ENCODE measurements around the gene HHATL. TPM values are rescaled to one million over a fixed set of nuclear protein-coding genes. Genes with fewer than 3 reads are reported as not detected.

HHATL gene
- total RNA-seq, 1 donor from 2014 or later: not detected

- no peak for DNase-seq
These were observed 5.1 kb downstream of the HHATL start for GRCh38 chr3:42697289-42698051.

- DNase-seq: no peak
These were observed 6.0 kb downstream of the HHATL start for GRCh38 chr3:42696356-42697288.

- DNase-seq: no peak
These were observed 8.2 kb downstream of the HHATL start for GRCh38 chr3:42694366-42694765.

- no peak for DNase-seq
These were observed 9.1 kb downstream of the HHATL start for GRCh38 chr3:42693530-42693930.

GRCh38 chr3:42692667-42693529, 9.7 kb downstream of the HHATL start:
- no peak for DNase-seq

- DNase-seq: no peak
These were observed 10.6 kb downstream of the HHATL start for GRCh38 chr3:42691816-42692666.

GRCh38 chr3:42690766-42691680, 11.6 kb downstream of the HHATL start:
- no peak for DNase-seq

- DNase-seq: no peak
These were observed 12.4 kb downstream of the HHATL start for GRCh38 chr3:42690191-42690590.

- no peak for DNase-seq
These were observed 13.1 kb downstream of the HHATL start for GRCh38 chr3:42689421-42690014.

- no peak for DNase-seq
These were observed 13.8 kb downstream of the HHATL start for GRCh38 chr3:42688487-42689420.

GRCh38 chr3:42688016-42688415, 14.6 kb downstream of the HHATL start:
- no peak for DNase-seq

GRCh38 chr3:42686832-42687650, 15.6 kb downstream of the HHATL start:
- no peak for DNase-seq

- no peak for DNase-seq
These were observed 16.4 kb downstream of the HHATL start for GRCh38 chr3:42685891-42686820.

GRCh38 chr3:42685363-42685881, 17.2 kb downstream of the HHATL start, which contains the start of gene KLHL40:
Gene KLHL40, plus strand, starts transcription at chr3:42685537. Its CDS starts 82 bp downstream, at chr3:42685619.
- DNase-seq: no peak

GRCh38 chr3:42684632-42685362, 17.8 kb downstream of the HHATL start:
- DNase-seq: no peak

Data from occipital lobe (tissue), 2 donors.